Stimulated activated CD8-positive, alpha-beta memory T cell treated with anti-CD3 and anti-CD28 coated beads, Interleukin-7, amount 100 ng/mL, for 1 hour (primary cell): ENCODE results near the gene CELF1.

Source experiments
- DNase-seq, 2 donors: peaks; one replicate each; pipeline ENCODE4 v3.0.0-alpha.2; 2020; ENCODE audit warnings: low read depth in 2 of 2

Gene CELF1

GRCh38 chr11:47447906-47448305, 105.0 kb downstream of the CELF1 start:
- DNase-seq, result no peak

DNA sequence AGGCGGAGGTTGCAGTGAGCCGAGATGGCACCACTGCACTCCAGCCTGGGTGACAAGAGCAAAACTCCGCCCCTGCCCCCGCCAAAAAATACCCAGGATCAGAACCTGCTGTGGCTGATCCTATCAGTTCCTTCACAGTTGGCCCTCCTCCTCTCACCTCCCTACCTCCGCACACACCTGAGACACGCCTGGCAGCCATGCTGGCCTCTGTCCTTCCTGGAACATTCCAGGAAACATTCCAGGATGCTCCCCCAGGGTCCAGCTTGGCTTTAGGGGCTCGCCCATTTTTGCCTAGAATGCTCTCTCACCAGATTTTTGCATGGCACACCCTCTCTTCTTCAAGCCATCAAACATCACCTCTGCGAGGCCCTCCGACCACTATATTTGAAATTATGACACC, 106.1 kb downstream of the CELF1 start:
- no peak for DNase-seq

DNA sequence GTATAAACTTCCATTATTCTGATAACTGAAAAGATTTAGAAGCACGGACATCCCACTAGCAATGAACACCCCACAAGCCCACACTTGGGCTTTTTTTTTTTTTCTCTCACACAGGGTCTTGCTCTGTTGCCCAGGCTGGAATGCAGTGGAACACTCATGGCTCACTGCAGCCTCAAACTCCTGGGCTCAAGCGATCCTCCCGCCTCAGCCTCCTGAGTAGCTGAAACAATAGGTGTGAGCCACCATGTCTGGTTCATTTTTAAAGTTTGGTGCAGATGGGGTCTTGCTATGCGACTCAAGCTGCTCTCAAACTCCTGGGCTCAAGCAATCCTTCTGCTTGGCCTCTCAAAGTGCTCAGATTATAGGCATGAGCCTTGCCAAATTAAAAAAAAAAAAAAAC, 107.1 kb downstream of the CELF1 start:
- no peak for DNase-seq

GRCh38 chr11:47443817-47444216, 109.1 kb downstream of the CELF1 start:
- no peak for DNase-seq

- no peak for DNase-seq
Measured at GRCh38 chr11:47443028-47443700, 109.8 kb downstream of the CELF1 start.

GRCh38 chr11:47442514-47442913, 110.4 kb downstream of the CELF1 start:
- no peak for DNase-seq

DNA sequence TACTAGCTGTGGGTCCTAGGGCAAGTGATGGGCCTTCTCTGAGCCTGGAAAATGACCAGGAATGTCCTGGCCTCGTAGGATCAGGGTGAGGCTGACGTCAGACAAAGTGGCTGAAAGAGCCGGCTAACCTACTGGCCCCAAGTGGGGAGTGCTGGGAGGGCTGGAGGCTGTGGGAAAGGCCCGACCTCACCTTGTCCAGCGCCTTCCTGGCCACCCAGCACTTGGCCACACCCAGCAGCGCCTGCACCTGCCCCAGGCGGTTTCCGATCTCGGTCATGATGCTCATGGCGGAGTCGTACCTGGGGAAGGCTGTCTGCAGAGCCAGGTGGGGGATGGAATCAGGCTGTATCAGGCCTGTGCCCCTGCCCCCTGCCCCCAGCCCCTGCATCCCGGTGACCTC, 111.5 kb downstream of the CELF1 start:
- no peak for DNase-seq

GRCh38 chr11:47440054-47440476, 112.9 kb downstream of the CELF1 start:
- DNase-seq, result no peak

DNA sequence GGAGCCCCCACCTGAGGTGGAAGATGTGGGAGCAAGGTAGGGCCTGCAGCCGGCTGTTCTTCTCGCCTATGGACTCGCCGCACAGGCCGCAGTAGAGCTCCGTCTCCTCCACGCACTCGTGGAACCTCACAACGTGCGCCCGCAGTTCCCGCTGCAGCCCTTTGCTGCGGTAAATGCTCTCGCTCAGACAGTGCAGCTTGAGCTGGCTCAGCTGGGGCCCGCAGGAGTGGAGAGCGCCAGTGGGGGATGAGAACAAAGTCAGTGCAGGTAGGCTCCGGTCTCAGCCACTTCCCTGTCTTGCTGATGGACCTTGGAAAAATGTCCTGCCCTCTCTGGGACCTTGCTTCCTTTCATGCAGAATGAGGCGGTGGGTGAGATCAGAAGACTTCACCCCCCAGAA, 114.2 kb downstream of the CELF1 start:
- no peak for DNase-seq

GRCh38 chr11:47437746-47438418, 115.0 kb downstream of the CELF1 start:
- no peak for DNase-seq

- no peak for DNase-seq
Measured at GRCh38 chr11:47437218-47437745, 115.7 kb downstream of the CELF1 start.

- DNase-seq, result no peak
Measured at GRCh38 chr11:47436726-47437125, 116.2 kb downstream of the CELF1 start.

DNA sequence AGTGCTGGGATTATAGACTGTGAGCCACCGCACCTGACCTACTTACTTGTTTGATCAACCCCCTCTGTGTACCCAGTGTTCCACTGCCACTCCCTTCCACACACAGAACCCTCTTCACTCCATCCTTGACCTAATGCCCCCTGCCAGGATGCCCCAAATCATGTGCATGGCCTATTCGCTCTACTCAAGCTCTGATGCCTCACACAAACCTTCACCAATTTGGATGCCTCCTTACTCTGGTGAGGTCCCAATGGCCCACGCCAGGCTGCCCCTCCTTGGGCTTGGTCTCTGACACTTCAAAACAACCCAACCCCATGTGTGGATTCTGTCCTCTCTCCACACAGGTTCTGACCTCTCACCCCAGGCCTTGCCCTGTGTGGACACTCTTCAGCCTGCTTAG, 117.2 kb downstream of the CELF1 start:
- no peak for DNase-seq

DNA sequence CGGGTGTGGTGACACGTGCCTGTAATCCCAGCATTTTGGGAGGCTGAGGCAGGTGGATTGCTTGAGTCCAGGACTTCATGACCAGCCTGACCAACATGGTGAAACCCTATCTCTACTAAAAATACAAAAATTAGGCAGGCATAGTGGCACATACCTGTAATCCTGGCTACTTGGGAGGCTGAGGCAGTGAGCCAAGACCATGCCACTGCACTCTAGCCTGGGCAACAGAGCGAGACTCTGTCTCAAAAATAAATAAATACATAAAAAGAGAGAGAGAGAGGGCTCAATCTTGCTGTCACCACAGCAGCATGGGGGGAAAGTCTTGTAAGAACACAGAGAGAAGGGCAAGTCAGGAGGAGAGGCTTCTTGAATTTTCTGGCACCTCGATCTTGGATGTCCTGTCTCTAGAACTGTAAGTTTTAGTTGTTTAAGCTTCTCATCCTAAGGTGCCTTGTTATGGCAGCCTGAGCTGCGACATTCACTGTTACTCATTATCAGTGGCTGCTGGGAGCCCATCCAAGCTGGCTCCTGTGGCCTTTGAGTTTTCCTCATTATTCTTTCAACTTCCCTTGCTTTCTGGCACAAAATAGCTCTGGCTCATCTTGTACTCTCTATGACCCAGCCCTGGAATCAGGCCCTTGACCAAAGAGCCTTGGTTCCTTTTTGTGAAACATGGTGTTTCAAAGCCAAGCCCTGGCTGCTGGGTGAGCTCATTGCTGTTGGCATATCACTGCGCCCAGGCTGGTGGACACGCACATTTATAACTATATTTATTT, 118.7 kb downstream of the CELF1 start:
- DNase-seq, result no peak

- no peak for DNase-seq
Measured at GRCh38 chr11:47433157-47433556, 119.8 kb downstream of the CELF1 start.

- no peak for DNase-seq
Measured at GRCh38 chr11:47431356-47432083, 121.4 kb downstream of the CELF1 start.

GRCh38 chr11:47430524-47430923, 122.4 kb downstream of the CELF1 start:
- no peak for DNase-seq

DNA sequence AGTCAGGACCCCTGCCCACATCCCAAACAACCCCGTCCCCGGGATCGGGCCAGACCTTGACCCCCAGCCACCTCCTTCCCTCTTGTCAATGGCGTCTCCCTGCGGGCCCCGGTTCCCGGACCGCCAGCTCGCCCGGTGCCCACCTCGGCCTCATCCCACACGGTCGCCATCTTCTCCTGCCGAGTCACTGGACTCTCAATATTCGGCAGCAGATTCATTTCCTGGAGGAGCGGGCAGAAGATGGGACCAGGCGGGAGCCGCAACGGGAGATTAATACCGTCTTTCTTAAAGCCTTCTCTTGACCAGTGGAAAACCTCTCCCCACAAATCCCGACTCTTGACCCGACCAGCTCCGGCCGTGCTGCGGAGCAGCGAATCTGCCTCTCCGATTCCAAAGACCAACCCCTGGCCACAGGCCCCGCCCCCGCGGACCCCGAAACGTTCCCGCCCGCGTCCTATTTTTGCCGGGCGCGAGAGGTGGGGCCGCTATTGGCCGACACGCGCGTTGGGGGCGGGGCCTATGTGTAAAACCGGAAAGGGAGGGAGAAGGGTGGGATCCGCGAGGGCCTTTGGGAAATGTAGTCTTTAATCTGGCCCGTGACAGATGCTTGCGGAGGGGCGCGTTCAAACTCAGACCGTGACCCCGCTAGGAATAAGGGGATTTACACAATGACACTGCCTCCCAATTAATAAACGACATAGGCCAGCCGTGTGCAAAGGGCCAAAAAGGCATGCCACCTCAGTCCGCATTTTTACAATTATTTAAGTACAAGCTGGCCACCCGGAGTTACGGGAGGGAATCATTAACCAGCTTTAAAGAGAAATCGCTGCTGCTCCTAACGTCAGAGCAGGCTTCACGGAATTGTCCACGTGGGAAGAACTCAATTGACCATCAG, 126.6 kb downstream of the CELF1 start, which contains the start of gene PSMC3:
Gene PSMC3, minus strand, starts transcription at position 378 of the 895 bp plus-strand sequence. Its CDS starts 160 bp downstream, at position 218.
- peak; percentile 95 to 98 for DNase-seq

- no peak for DNase-seq
Measured at GRCh38 chr11:47425611-47426010, 127.3 kb downstream of the CELF1 start.

GRCh38 chr11:47418454-47419259, 134.3 kb downstream of the CELF1 start:
- DNase-seq, result no peak
